HL-60/S4 treated with phorbol 12-myristate 13-acetate at 8.2 ng/mL for 4 days and 3 days (cell line): ENCODE data around the gene SH3BGRL3.
"Not testable (repeated sequence)": the region's sequence is repeated elsewhere in the genome, so short reads cannot be mapped to it uniquely, and the experiment has no call there.

ENCODE experiments used
- in situ Hi-C: fragments of 300-500 bp; cut with MboI; formaldehyde crosslinking; loops from 2 replicates; pipeline ENCODE4 v1.15.0; 2022; ENCODE audit warnings: low sequenced_read_pairs

Gene SH3BGRL3

DNA sequence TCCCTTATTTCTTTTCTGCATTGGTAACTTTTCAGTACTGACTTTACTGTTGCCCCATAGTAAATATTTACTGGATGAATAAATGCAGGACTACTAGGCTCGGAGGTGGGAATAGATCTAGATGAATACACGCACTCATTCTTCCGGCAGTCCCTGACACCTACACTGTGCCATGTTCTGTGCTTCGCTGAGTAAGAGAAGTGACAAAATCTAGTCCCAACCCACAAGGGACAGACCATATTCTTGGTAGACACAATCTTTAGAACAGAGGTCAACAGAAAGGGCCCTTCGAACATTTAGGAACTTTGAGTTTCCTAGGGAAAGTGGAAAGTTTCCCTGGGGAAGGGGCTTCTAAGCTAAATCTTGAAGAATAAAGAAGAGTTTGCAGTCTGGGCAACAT lies 34.6 kb downstream of the SH3BGRL3 start:
- in situ Hi-C loops = no loop called here

DNA sequence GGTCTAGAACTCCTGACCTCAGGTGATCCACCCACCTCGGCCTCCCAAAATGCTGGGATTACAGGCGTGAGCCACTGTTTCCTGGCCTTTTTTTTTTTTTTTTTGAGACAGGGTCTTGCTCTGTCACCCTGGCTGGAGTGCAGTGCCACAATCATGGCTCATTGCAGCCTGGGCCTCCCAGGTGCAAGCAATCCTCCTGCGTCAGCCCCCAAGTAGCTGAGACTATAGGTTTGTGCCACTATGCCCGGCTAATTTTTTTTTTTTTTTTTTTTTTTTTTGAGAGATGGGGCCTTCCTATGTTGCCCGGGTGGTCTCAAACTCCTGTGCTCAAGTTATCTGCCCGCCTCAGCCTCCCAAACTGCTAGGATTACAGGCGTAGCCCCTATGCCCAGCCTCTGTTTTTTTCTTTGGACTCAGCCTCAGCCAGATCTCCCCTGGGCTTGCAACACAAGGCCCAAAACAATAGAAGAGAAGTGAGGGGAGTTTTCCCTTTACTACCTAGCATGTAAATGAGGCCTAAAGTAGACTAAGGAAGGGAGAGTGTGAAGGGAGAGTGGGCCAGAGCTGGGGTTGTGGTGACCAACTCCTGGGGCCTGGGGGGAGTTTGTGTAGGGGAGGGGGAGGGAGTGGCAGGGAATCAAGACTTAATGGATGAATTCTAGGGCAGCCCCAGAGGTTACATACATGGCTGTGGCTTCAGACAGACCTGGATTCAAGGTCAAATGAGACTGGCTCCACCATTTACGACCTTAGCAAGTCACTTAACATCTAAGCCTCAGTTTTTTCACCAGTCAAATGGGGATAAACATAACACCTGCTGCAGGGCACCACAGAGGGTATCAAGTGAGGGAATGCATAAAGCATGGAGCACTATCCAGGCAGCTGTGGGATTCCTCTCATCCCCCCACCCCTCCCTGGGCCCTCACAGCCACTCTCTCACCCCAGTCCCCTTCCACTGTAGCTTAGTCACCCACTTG lies 36.3 kb downstream of the SH3BGRL3 start:
- in situ Hi-C loops = no loop called here

DNA sequence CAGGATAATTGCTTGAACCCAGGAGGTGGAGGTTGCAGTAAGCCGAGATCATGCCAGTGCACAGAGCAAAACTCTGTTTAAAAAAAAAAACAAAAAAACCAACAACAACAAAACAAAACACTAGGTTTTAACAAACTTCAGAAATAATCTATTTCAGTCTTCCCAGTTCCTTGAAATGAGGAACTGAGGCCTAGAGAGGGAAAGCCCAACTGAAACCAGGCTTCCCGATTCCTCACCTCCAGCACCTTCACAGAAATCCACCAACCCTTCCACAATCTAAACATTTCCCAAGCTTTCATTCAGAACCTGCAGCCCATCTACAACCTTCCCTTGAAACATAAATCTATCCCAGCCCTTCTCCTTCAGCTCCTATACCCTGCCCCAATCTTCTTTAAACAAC lies 37.3 kb downstream of the SH3BGRL3 start:
- in situ Hi-C loops = no loop called here

DNA sequence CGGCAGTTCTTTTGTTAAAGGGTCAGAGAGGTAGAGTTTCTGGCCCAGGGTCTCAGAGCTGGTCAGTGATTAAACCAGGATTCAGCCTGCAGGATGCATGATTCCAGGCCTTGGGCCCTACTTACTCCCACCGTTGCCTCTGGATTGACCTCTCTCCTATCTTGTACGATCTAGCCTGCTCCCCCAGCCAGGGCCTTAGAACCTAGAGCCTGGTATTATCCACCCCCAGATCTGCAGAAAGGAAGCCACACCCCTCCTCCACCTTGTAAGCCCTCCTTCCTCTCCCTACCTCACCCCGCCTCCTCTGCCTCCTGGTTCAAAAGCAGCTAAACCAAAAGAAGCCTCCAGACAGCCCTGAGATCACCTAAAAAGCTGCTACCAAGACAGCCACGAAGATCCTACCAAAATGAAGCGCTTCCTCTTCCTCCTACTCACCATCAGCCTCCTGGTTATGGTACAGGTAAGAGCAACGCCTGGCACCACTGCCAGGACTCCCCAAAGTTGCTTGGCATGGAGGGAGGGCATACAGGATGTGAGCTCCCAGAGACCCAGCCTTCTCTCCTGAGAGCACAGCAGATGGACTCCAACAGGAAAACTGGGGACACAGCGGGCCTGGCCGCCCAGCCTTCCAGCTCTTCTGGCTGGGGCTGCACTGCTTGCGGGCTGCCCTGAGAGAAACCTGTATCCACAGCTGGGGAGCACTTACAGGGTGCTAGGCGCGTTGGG lies 37.9 kb downstream of the SH3BGRL3 start, which contains the start of gene CD52:
Gene CD52 (plus strand): TSS at position 347 of the 726 bp plus-strand sequence. CDS start 60 bp downstream, at position 407.
- in situ Hi-C loops = no loop called here

DNA sequence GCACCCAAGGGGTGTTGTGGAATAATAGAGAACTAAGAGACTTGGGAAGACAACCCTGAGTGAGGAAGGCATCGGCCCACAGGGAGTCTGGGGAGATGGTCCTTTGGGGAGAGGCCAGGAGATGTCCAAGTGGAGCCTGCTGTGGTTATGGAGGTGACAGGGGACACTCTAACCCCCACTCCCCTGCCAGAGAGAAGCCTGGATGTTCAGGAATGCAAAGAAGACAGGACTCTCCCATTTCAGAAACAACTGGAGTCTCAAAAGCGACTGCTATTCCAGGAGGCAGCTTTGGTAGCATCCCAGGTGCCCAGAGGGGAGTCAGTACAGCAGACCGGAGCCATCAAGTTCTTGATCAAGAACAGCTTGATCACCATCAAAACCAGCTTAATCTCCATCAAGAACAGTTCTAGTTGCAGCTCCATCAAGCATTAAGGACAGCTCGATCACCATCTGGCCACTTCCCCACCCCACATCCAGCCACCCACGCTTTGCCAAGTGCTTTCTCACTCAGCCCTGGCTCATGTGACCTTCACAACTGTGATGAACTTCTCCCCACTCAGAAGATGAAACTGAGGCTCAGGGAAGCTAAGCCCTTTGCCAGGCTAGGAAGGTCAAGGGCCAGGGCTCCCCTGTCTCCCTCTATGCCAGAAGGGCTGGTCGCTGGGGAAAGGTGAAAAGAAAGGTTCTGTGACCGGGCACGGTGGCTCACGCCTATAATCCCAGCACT lies 38.6 kb downstream of the SH3BGRL3 start:
- in situ Hi-C loops = no loop called here

DNA sequence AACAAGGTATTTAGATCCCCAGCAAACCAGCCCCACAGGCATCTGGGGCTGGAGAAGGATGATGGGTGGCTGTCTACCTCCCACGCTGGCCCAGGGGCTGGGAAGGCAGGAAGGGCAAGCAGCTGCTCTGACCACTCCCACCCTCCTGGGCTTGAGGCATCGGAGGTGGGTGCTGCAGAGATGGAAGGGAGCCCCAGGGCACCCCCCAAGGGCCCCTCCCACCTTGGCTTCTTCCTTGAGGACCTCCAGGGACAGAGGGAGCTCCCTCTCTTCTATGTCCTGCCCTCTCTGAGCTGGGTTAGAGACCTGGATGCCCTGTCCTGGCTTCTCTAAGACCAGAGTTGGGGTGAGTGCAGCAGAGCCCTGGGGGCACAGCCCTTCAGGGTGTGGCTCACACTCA lies 41.0 kb downstream of the SH3BGRL3 start:
- in situ Hi-C loops = no loop called here

DNA sequence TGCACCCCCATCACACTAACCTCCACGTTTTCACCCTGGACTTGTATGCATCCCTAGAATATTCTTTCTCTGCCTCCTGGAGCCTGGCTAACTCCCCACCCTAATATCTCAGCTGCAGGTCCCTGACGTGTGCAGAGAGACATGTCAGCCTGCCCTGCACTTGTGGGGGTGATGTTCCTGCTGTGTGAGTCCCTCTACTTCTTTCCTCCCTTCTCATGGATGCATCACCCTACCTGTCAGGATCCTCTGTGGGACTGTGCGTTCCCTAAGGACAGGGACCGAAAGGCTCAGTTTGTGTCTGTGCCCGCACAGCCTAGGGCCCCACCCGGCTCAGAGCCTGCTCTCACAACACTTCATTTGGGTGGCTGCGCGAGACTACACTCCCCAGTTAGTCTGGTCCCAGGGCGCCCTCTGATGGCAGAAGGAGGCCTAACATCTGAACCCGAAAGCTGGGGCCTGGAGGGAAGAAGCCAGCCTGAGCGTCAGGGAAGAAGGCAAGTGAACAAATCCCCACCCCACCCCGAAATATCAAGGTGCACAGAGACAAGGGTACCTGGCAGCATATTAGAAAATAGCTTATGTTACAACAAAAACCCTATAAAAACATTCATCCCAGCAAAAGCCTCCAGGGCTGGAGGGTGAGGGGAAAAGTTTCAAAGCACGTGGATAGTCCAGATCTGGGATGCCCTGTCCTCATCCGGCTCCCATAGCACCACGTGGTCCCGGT lies 41.6 kb downstream of the SH3BGRL3 start:
- in situ Hi-C loops = no loop called here

DNA sequence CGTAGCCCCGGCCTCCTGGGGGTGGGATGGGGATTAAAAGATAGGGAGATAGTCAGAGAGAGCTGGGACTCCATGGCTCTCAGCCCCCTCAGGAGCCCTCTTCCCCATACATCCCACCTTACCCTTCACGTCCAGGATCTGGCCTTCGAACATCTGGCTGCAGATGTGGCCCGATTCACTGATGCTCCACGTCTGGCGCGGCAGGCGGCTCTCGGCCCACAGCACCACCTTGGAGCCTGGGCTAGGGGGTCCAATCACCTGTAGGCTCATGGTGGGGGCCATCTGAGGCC lies 42.1 kb downstream of the SH3BGRL3 start:
- in situ Hi-C loops = no loop called here

DNA sequence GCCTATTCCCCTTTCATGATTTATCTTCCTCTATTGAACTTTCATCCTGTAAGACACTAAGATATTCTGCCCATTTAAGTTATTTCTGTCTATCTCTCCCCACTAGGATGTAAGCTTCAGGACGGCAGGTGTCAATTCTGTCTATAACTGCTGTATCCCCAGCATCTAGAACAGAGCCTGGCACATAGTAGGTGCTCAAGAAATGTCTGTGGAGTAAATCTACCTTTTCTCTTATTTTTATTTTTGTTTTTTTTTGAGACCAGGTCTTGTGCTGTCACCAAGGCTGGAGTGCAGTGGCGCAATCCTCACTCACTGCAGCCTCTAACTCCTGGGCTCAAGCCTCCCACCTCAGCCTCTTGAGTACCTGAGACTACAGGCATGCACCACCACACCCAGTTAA lies 43.5 kb downstream of the SH3BGRL3 start:
- in situ Hi-C loops = no loop called here

DNA sequence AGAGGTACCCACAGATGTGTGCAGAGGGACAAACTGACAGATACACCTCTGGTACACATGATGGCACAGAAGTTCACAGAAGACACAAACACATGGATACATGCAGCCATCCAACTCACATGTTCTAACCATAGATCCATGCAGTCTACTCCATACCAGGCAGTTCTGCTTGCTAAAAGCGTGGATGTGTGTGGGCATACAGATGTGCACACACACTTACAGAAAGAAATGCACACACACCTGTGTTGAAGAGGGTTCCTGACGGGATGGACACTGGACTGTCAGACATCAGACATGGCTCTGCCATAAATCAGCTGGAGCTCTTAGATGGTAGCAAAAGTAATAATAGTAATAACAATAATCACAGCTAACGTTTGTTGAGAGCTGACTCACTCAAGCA lies 44.7 kb downstream of the SH3BGRL3 start:
- in situ Hi-C loops = no loop called here

DNA sequence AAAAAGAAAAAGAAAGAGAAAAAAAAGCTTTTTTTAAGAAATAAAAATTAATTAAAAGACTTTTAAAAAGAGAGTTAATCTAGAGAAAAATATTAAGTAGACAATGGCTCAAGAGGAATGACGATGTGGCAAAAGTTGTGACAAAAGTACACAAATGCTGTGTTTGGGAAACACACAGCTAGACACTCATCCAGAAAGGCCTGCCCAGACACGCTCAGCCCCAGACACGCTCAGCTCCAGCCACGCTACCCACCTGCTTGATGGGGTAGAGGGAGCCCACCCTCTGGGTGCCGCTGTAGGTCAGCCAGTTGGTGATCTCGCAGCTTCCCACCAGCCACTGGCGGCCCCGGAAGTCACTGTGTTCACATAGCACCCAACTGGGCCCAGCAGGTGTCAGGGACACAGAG lies 48.1 kb downstream of the SH3BGRL3 start:
- in situ Hi-C loops = no loop called here

DNA sequence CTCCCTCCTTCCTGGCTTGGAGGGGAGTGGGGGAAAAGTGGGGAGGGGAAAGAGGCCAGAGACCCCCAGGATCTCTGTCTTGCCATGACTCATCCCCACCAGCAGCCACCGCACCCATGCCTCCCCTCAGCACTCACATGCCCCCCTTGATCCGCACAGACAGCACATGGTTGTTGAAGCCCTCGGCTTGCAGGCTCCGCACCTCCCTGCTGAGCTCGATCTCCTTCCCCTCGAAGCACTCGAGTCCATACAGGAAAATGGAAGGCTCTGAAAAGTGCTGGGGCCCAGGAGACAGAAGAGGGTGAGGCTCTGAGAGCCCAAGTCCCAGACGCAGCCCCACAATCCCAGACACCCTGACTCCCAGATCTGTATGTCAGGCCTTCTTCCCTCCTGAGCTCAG lies 48.7 kb downstream of the SH3BGRL3 start:
- in situ Hi-C loops = no loop called here

DNA sequence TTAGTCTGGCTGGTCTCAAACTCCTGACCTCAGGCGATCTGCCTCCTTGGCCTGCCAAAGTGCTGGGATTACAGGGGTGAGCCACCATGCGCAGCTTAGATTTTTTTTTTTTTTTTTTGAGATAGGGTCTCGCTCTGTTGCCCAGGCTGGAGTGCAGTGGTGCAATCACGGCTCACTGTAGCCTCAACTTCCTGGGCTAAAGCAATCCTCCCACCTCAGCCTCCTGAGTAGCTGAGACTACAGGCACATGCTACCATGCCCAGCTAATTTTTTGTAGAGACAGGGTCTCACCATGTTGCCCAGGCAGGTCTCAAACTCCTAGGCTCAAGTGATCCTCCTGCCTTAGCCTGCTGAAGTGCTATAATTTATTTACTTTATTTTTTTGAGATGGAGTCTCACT lies 49.5 kb downstream of the SH3BGRL3 start:
- in situ Hi-C loops = not testable (repeated sequence)

DNA sequence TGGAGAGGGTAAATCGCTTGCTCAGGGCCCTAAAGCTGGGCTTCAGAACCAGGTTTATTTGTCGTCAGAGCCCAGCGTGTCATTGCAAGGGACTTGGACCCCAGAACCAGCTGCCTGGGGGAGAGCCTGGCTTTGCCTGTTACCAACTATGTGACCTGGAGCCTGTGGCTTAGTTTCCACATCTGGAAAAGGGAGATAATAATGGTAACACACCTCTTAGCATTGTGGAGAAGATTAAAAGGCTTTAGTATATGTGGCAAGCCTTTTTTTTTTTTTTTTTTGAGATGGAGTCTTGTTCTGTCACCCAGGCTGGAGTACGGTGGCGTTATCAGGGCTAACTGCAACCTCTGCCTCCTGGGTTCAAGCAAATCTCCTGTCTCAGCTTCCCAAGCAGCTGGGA lies 50.4 kb downstream of the SH3BGRL3 start:
- in situ Hi-C loops = no loop called here
